Loucy (cell line): ENCODE results near the gene PRKCE.
A peak's percentile ranks its signal among the peaks of the same experiment; 100 is the strongest.

ENCODE experiments used
- H2AFZ ChIP-seq: fragments of 200-600 bp; sonication (generic); 2 replicates; pipeline ENCODE4 v1.6.0; 2016; ENCODE audit warnings: antibody characterized with exemption, mild to moderate bottlenecking, low read length, moderate library complexity
- H3F3A ChIP-seq: fragments of 200-600 bp; 2 replicates; pipeline ENCODE4 v1.6.0; 2016; ENCODE audit warnings: antibody characterized with exemption, low read depth, mild to moderate bottlenecking
- H3K27me3 ChIP-seq: fragments of 200-600 bp; sonication (generic); 2 replicates; pipeline ENCODE4 v1.6.1; 2014; ENCODE audit warnings: low read length, mild to moderate bottlenecking; ENCODE audit not compliant: insufficient read depth, poor library complexity, severe bottlenecking
- H3K36me3 ChIP-seq: fragments of 200-600 bp; sonication (generic); 2 replicates; pipeline ENCODE4 v1.6.1; 2016; ENCODE audit warnings: low read length; ENCODE audit not compliant: insufficient read depth
- H3K4me1 ChIP-seq: fragments of 200-600 bp; sonication (generic); 2 replicates; pipeline ENCODE4 v1.5.1; 2014; ENCODE audit warnings: low read length, mild to moderate bottlenecking; ENCODE audit not compliant: insufficient read depth, poor library complexity, severe bottlenecking
- H3K4me2 ChIP-seq: fragments of 200-600 bp; sonication (generic); 2 replicates; pipeline ENCODE4 v1.6.0; 2014; ENCODE audit warnings: antibody characterized with exemption, low read length, low read depth, mild to moderate bottlenecking; ENCODE audit not compliant: poor library complexity, severe bottlenecking
- H3K4me3 ChIP-seq: fragments of 200-600 bp; sonication (generic); 2 replicates; pipeline ENCODE4 v1.5.1; 2014; ENCODE audit warnings: low read length, mild to moderate bottlenecking, mixed read lengths; ENCODE audit not compliant: poor library complexity, severe bottlenecking
- H3K79me2 ChIP-seq: fragments of 200-600 bp; sonication (generic); 2 replicates; pipeline ENCODE4 v1.6.1; 2014; ENCODE audit warnings: low read length; ENCODE audit not compliant: insufficient read depth
- H3K9ac ChIP-seq: fragments of 200-600 bp; sonication (generic); 2 replicates; pipeline ENCODE4 v1.6.0; 2014; ENCODE audit warnings: mild to moderate bottlenecking, low read depth, low read length, moderate library complexity; ENCODE audit not compliant: poor library complexity, severe bottlenecking
- H3K9me2 ChIP-seq: fragments of 200-600 bp; sonication (generic); replicated peaks from 2 replicates; pipeline ENCODE4 v1.6.1; 2016; ENCODE audit warnings: low read depth, low read length, mixed read lengths
- H3K9me3 ChIP-seq: fragments of 200-600 bp; sonication (generic); 2 replicates; pipeline ENCODE4 v1.6.1; 2014; ENCODE audit warnings: mild to moderate bottlenecking, antibody characterized with exemption, low read length, low read depth; ENCODE audit not compliant: insufficient read depth
- H4K20me1 ChIP-seq: fragments of 200-600 bp; sonication (generic); 2 replicates; pipeline ENCODE4 v1.6.0; 2014; ENCODE audit warnings: antibody characterized with exemption, low read length, mild to moderate bottlenecking; ENCODE audit not compliant: insufficient read depth, poor library complexity, severe bottlenecking
- EZH2phosphoT487 ChIP-seq: fragments of 200-600 bp; IDR thresholded peaks from 2 replicates; pipeline ENCODE4 v1.6.1; 2018; ENCODE audit warnings: antibody characterized with exemption, mild to moderate bottlenecking, moderate library complexity, borderline replicate concordance
- TF ChIP-seq, protein P1 (sequence below): fragments of 200-600 bp; sonication (generic); conservative IDR thresholded peaks from 2 replicates; pipeline ENCODE4 v1.5.1; 2014; ENCODE audit warnings: mild to moderate bottlenecking, antibody characterized with exemption, low read length

Gene PRKCE

DNA sequence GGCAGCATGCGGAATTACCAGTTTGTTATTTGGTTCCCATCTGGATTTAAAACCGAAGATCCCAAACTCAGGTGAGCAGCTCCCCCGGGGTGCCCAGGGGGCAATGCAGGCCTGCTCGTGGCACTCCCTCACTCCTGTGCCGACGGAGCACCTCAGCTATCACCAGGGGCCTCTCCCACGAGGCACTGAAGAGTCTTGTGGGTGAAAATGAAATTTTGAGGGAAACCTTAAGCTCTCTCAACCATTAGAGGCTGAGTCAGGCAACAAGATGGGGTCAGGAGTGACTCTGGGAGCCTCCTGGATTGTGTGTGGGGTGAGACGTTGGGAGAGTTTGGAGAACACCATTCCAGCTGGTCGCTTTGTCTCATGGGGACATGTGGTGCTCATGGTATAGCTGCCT, 189.0 kb downstream of the PRKCE start:
- no peaks in the 10 kb centered on the region for H3K36me3 ChIP-seq
- H3K27me3 ChIP-seq = no peaks in the 10 kb centered on the region
- H2AFZ ChIP-seq = no peak overlapping the region
- no peaks in the 10 kb centered on the region for H3K9me3 ChIP-seq
- peak overlapping the region; percentile 91 for H3K9ac ChIP-seq
- no peaks in the 10 kb centered on the region for H3K9me2 ChIP-seq
- H3F3A ChIP-seq = peaks cover 22% of the 10 kb centered on the region
- no peaks in the 10 kb centered on the region for H4K20me1 ChIP-seq
- peaks cover 63% of the 10 kb centered on the region for H3K79me2 ChIP-seq
- peak overlapping the region; percentile 79 for H3K4me2 ChIP-seq
- H3K4me1 ChIP-seq = peaks cover 79% of the 10 kb centered on the region
- no peak overlapping the region for H3K4me3 ChIP-seq
- TF ChIP-seq, protein P1, sequence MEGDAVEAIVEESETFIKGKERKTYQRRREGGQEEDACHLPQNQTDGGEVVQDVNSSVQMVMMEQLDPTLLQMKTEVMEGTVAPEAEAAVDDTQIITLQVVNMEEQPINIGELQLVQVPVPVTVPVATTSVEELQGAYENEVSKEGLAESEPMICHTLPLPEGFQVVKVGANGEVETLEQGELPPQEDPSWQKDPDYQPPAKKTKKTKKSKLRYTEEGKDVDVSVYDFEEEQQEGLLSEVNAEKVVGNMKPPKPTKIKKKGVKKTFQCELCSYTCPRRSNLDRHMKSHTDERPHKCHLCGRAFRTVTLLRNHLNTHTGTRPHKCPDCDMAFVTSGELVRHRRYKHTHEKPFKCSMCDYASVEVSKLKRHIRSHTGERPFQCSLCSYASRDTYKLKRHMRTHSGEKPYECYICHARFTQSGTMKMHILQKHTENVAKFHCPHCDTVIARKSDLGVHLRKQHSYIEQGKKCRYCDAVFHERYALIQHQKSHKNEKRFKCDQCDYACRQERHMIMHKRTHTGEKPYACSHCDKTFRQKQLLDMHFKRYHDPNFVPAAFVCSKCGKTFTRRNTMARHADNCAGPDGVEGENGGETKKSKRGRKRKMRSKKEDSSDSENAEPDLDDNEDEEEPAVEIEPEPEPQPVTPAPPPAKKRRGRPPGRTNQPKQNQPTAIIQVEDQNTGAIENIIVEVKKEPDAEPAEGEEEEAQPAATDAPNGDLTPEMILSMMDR = no peak
- no peak for TF ChIP-seq EZH2phosphoT487

DNA sequence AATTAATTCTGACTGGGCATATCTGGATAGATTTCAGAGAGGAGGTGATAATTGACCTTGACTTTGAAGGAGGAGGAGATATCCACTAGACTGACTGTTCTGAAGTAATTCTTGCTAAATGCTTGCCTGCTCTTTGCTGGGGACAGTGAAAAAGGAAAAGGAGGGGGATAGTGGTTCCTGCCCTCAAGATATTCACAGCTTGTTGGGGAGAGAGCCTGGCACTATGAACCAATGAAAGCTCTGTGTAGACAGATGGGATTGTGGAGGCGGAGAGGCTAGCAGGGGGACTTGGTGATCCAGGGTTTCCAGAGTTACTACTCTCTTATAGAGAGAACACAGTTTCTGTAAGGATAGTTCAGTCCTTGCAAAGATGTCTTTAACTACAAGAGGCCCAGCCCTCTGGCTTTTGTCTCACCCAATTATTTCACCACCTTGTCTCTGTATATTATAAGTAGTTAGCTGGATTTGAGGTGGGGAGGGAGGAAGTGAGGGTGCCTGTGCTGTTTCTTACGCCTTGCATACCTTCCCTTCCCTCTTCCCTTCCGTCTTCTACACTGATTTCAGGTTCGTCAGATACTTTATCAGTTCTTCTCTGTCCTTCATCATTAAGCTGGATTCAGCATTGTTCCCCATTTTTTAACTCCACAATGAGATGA, 190.4 kb downstream of the PRKCE start:
- peak overlapping the region; percentile 79 for H3K4me2 ChIP-seq
- H3K9ac ChIP-seq = peak overlapping the region; percentile 91
- H3K27me3 ChIP-seq = no peaks in the 10 kb centered on the region
- no peak overlapping the region for H2AFZ ChIP-seq
- no peaks in the 10 kb centered on the region for H3K36me3 ChIP-seq
- no peak for TF ChIP-seq EZH2phosphoT487
- TF ChIP-seq, protein P1 = no peak
- peaks cover 22% of the 10 kb centered on the region for H3F3A ChIP-seq
- H3K9me3 ChIP-seq = no peaks in the 10 kb centered on the region
- peaks cover 65% of the 10 kb centered on the region for H3K79me2 ChIP-seq
- H3K4me3 ChIP-seq = peak overlapping the region; percentile 65
- H4K20me1 ChIP-seq = no peaks in the 10 kb centered on the region
- peaks cover 85% of the 10 kb centered on the region for H3K4me1 ChIP-seq
- H3K9me2 ChIP-seq = no peaks in the 10 kb centered on the region

DNA sequence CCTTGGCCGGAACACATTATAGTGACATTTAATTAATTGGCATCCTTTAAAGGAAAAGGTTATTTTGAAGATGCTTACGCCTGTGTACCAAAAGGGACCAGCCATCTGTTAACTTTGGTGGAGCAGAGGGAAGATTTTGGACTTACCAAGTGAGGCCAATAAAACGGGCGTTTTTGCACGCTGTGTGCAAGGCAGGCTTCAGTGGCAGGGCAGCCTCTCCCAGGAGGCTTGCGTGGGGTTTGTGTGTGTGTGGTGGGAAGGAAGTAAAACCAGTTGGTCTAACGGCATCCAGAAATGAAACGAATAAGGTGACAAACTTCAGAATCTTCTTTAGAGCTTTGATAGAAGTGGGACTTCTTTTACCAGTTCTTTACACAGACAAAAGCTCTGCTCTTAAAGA, 191.7 kb downstream of the PRKCE start:
- H3K9ac ChIP-seq = peak overlapping the region; percentile 91

More for the DNA sequence above, 191.7 kb downstream of the PRKCE start:
- Histone ChIP-seq H3K9me3 (no peaks in the 10 kb centered on the region), H3K79me2 (peaks cover 60% of the 10 kb centered on the region), H3K4me3 (peak overlapping the region; percentile 65), H2AFZ (no peak overlapping the region), H3K36me3 (no peaks in the 10 kb centered on the region), H3K4me1 (peaks cover 80% of the 10 kb centered on the region), H3F3A (peaks cover 22% of the 10 kb centered on the region), H4K20me1 (no peaks in the 10 kb centered on the region), H3K4me2 (peak overlapping the region; percentile 79), H3K27me3 (no peaks in the 10 kb centered on the region), H3K9me2 (no peaks in the 10 kb centered on the region)
- no peak for TF ChIP-seq EZH2phosphoT487
- TF ChIP-seq, protein P1 = no peak
